Panc1 (cell line): Measurements from ENCODE around the gene HCN2.

ENCODE experiments used
- CTCF ChIP-seq: fragments of 450-650 bp; IDR thresholded peaks from 2 replicates; pipeline ENCODE4 v1.5.1; 2017; ENCODE audit warnings: mild to moderate bottlenecking
- POLR2AphosphoS5 ChIP-seq: IDR thresholded peaks from 2 replicates; pipeline ENCODE4 v1.6.1; 2012; ENCODE audit warnings: mild to moderate bottlenecking, low read depth, low read length, moderate library complexity
- REST ChIP-seq, 2 experiments: IDR thresholded peaks; 2 replicates each; pipeline ENCODE4 v1.6.1; 2011 to 2012; ENCODE audit warnings: low read depth in 2 of 2, control low read depth in 1 of 2, low read length in 1 of 2, mild to moderate bottlenecking in 1 of 2, moderate library complexity in 1 of 2; ENCODE audit not compliant: insufficient read depth in 1 of 2
- SIN3A ChIP-seq: IDR thresholded peaks from 2 replicates; pipeline ENCODE4 v1.6.1; 2012; ENCODE audit warnings: low read depth, mild to moderate bottlenecking, low read length, moderate library complexity, borderline replicate concordance; ENCODE audit not compliant: insufficient read depth

GRCh38 chr19:572140-572742 lies 17.4 kb upstream of the HCN2 start, which contains the start of gene BSG:
- TF ChIP-seq CTCF (no peak), REST (IDR thresholded peaks at IDR 0.05; ENCODE audit: insufficient read depth in 1 of 2, low read depth in 2 of 2, low read length in 1 of 2) (no peak), SIN3A (0 out of 2 replicates have a peak, but pooled peaks have one; percentile 1), POLR2AphosphoS5 (peak; percentile 95)
